Measurements from ENCODE around the gene KDM5C. TPM values are rescaled to one million over a fixed set of nuclear protein-coding genes. Genes with fewer than 3 reads are reported as not detected.

The KDM5C gene
- total RNA-seq, 1 experiment from 2014 or later: 112 TPM

DNA sequence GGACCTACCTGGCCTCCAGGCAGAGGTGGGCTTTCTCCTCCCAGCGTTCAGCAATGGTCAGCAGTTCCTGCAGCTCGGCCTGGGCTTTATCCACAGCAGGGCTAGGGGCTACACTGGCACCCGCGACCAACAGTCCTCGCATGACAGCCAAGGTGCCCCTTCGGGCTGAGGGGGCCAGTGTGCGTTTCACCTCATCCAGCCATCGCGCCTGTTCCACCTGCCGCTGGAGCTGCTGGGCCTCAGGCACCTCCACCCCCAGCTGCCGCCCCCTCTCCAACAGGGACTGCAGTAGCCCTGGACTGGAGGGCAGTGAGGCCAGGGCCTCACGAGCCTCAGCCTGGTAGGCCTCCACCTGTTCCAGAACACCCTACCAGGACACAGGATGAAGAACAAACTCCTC, 28.3 kb downstream of the KDM5C start:
- Mint-ChIP-seq H3K36me3 (peaks cover 51% of the 10 kb centered on the region), H3K27me3 (ENCODE audit: low read depth) (no peaks in the 10 kb centered on the region), H3K4me3 (no peak overlapping the region), H3K27ac (no peak overlapping the region), H3K4me1 (no peaks in the 10 kb centered on the region), H3K9me3 (no peaks in the 10 kb centered on the region)
- ChIA-PET CTCF (no interaction called here), POLR2A (no interaction called here)
- ATAC-seq (no peak), DNase-seq (ENCODE audit: low spot score) (no peak)
- no peak for TF ChIP-seq MXD4 (CRISPR knock-in tag; IDR thresholded peaks at IDR 0.05; ENCODE audit: borderline replicate concordance)
- TF ChIP-seq FOXJ3 (CRISPR knock-in tag; IDR thresholded peaks at IDR 0.05; ENCODE audit: borderline replicate concordance): no peak
- no peak for TF ChIP-seq NFE2L1 (CRISPR knock-in tag; IDR thresholded peaks at IDR 0.05)
- TF ChIP-seq ZNF138 (CRISPR knock-in tag; conservative IDR thresholded peaks at IDR 0.05): no peak
- no peak for TF ChIP-seq ZNF425 (CRISPR knock-in tag; conservative IDR thresholded peaks at IDR 0.05)

- no peaks in the 10 kb centered on the region for H3K9me3 Mint-ChIP-seq
- no peak for TF ChIP-seq CREB1 (CRISPR knock-in tag; IDR thresholded peaks at IDR 0.05)
- no peak for TF ChIP-seq ZNF232 (CRISPR knock-in tag; IDR thresholded peaks at IDR 0.05)
- TF ChIP-seq ZNF425 (CRISPR knock-in tag; conservative IDR thresholded peaks at IDR 0.05): no peak
- TF ChIP-seq ZBTB21 (CRISPR knock-in tag; IDR thresholded peaks at IDR 0.05; ENCODE audit: borderline replicate concordance): no peak
- CTCF ChIA-PET: no interaction called here
- no peak overlapping the region for H3K4me3 Mint-ChIP-seq
- no peak for ATAC-seq
- POLR2A ChIA-PET: no interaction called here
- no peaks in the 10 kb centered on the region for H3K27me3 Mint-ChIP-seq (ENCODE audit: low read depth)
- H3K4me1 Mint-ChIP-seq: 0 out of 2 replicates have a peak, but pooled peaks cover 1% of the 10 kb centered on the region
- H3K36me3 Mint-ChIP-seq: peaks cover 48% of the 10 kb centered on the region
- no peak overlapping the region for H3K27ac Mint-ChIP-seq
- no peak for DNase-seq (ENCODE audit: low spot score)
Observed at GRCh38 chrX:53195401-53195800, 29.6 kb downstream of the KDM5C start.

- POLR2A ChIA-PET: no interaction called here
- TF ChIP-seq ZBTB21 (CRISPR knock-in tag; IDR thresholded peaks at IDR 0.05; ENCODE audit: borderline replicate concordance) (no peak), MYBL2 (CRISPR knock-in tag; IDR thresholded peaks at IDR 0.05) (no peak), NFATC4 (CRISPR knock-in tag; IDR thresholded peaks at IDR 0.05) (no peak), ZNF423 (CRISPR knock-in tag; IDR thresholded peaks at IDR 0.05) (no peak), ZNF138 (CRISPR knock-in tag; conservative IDR thresholded peaks at IDR 0.05) (no peak), IRF2 (CRISPR knock-in tag; IDR thresholded peaks at IDR 0.05; ENCODE audit: borderline replicate concordance, low read depth) (no peak), ZMAT4 (CRISPR knock-in tag; IDR thresholded peaks at IDR 0.05) (no peak), FOXK1 (CRISPR knock-in tag; IDR thresholded peaks at IDR 0.05) (no peak), MXD4 (CRISPR knock-in tag; IDR thresholded peaks at IDR 0.05; ENCODE audit: borderline replicate concordance) (no peak), USF1 (CRISPR knock-in tag; IDR thresholded peaks at IDR 0.05) (no peak), GTF2I (CRISPR knock-in tag; conservative IDR thresholded peaks at IDR 0.05) (no peak)
- TF ChIP-seq, protein P1, sequence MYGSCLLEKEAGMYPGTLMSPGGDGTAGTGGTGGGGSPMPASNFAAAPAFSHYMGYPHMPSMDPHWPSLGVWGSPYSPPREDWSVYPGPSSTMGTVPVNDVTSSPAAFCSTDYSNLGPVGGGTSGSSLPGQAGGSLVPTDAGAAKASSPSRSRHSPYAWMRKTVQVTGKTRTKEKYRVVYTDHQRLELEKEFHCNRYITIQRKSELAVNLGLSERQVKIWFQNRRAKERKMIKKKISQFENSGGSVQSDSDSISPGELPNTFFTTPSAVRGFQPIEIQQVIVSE (CRISPR knock-in tag; IDR thresholded peaks at IDR 0.05; ENCODE audit: borderline replicate concordance): no peak
- TF ChIP-seq, protein P2, sequence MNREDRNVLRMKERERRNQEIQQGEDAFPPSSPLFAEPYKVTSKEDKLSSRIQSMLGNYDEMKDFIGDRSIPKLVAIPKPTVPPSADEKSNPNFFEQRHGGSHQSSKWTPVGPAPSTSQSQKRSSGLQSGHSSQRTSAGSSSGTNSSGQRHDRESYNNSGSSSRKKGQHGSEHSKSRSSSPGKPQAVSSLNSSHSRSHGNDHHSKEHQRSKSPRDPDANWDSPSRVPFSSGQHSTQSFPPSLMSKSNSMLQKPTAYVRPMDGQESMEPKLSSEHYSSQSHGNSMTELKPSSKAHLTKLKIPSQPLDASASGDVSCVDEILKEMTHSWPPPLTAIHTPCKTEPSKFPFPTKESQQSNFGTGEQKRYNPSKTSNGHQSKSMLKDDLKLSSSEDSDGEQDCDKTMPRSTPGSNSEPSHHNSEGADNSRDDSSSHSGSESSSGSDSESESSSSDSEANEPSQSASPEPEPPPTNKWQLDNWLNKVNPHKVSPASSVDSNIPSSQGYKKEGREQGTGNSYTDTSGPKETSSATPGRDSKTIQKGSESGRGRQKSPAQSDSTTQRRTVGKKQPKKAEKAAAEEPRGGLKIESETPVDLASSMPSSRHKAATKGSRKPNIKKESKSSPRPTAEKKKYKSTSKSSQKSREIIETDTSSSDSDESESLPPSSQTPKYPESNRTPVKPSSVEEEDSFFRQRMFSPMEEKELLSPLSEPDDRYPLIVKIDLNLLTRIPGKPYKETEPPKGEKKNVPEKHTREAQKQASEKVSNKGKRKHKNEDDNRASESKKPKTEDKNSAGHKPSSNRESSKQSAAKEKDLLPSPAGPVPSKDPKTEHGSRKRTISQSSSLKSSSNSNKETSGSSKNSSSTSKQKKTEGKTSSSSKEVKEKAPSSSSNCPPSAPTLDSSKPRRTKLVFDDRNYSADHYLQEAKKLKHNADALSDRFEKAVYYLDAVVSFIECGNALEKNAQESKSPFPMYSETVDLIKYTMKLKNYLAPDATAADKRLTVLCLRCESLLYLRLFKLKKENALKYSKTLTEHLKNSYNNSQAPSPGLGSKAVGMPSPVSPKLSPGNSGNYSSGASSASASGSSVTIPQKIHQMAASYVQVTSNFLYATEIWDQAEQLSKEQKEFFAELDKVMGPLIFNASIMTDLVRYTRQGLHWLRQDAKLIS (CRISPR knock-in tag; IDR thresholded peaks at IDR 0.05; ENCODE audit: borderline replicate concordance): no peak
- TF ChIP-seq, protein P3, sequence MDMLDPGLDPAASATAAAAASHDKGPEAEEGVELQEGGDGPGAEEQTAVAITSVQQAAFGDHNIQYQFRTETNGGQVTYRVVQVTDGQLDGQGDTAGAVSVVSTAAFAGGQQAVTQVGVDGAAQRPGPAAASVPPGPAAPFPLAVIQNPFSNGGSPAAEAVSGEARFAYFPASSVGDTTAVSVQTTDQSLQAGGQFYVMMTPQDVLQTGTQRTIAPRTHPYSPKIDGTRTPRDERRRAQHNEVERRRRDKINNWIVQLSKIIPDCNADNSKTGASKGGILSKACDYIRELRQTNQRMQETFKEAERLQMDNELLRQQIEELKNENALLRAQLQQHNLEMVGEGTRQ (CRISPR knock-in tag; IDR thresholded peaks at IDR 0.05): no peak
- TF ChIP-seq, protein P4, sequence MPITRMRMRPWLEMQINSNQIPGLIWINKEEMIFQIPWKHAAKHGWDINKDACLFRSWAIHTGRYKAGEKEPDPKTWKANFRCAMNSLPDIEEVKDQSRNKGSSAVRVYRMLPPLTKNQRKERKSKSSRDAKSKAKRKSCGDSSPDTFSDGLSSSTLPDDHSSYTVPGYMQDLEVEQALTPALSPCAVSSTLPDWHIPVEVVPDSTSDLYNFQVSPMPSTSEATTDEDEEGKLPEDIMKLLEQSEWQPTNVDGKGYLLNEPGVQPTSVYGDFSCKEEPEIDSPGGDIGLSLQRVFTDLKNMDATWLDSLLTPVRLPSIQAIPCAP (CRISPR knock-in tag; IDR thresholded peaks at IDR 0.05): no peak
Observed at GRCh38 chrX:53194308-53194707, 30.7 kb downstream of the KDM5C start.

More at GRCh38 chrX:53194308-53194707, 30.7 kb downstream of the KDM5C start:
- Mint-ChIP-seq H3K4me1 (0 out of 2 replicates have a peak, but pooled peaks cover 3% of the 10 kb centered on the region), H3K27ac (no peak overlapping the region), H3K4me3 (no peak overlapping the region), H3K36me3 (peaks cover 42% of the 10 kb centered on the region), H3K9me3 (no peaks in the 10 kb centered on the region), H3K27me3 (ENCODE audit: low read depth) (no peaks in the 10 kb centered on the region)
- DNase-seq (ENCODE audit: low spot score) (no peak), ATAC-seq (no peak)
- CTCF ChIA-PET: no interaction called here

All from WTC11 (cell line).